PFSK-1 (cell line): Measurements from ENCODE around the gene GREB1.

Experiments
- FOXP2 ChIP-seq: optimal IDR thresholded peaks from 2 replicates; pipeline ENCODE3; 2011; ENCODE audit warnings: borderline replicate concordance, control low read depth, inconsistent platforms; ENCODE audit not compliant: insufficient read depth; ENCODE audit errors: extremely low read length, extremely low read depth
- POLR2AphosphoS5 ChIP-seq: IDR thresholded peaks from 2 replicates; pipeline ENCODE4 v1.6.1; 2012; ENCODE audit warnings: low read depth, mild to moderate bottlenecking, control low read depth, low read length, moderate library complexity
- REST ChIP-seq, 2 experiments: IDR thresholded peaks; 2 replicates each; pipeline versions ENCODE4 v1.6.1 to v1.8.0; 2011 to 2012; ENCODE audit warnings: low read depth in 2 of 2, low read length in 2 of 2, control low read depth in 1 of 2, inconsistent platforms in 1 of 2, mild to moderate bottlenecking in 1 of 2, moderate library complexity in 1 of 2; ENCODE audit not compliant: insufficient read depth in 1 of 2
- SIN3A ChIP-seq: IDR thresholded peaks from 2 replicates; pipeline ENCODE4 v1.6.1; 2012; ENCODE audit warnings: mild to moderate bottlenecking, low read length, moderate library complexity, borderline replicate concordance; ENCODE audit not compliant: insufficient read depth
- TAF1 ChIP-seq: IDR thresholded peaks from 2 replicates; pipeline ENCODE4 v1.6.1; 2012; ENCODE audit warnings: low read length, control low read depth, borderline replicate concordance; ENCODE audit not compliant: insufficient read depth

GRCh38 chr2:11502740-11503292 lies 31.0 kb upstream of the GREB1 start:
- no peak for TF ChIP-seq POLR2AphosphoS5
- TF ChIP-seq SIN3A: no peak
- no peak for TF ChIP-seq FOXP2
- no peak for TF ChIP-seq REST (IDR thresholded peaks at IDR 0.05; ENCODE audit: insufficient read depth in 1 of 2, low read depth in 2 of 2, low read length in 2 of 2)
- no peak for TF ChIP-seq TAF1
